Stomach (tissue), 9 donors: ENCODE data around the gene DNAJC6. TPM values are rescaled to one million over a fixed set of nuclear protein-coding genes. Genes with fewer than 3 reads are reported as not detected.
A peak's percentile ranks its signal among the peaks of the same experiment; 100 is the strongest.

Source experiments
- DNase-seq, 2 donors: peaks; one replicate each; pipeline versions ENCODE4 v3.0.0 to v3.0.0-alpha.2; 2013 to 2019
- H3K27ac ChIP-seq, 5 donors: fragments of 200-600 bp in 4 of 5; sonication (generic) in 4 of 5; one replicate each; pipeline ENCODE4 v1.5.1; 2013 to 2019; ENCODE audit warnings: mild to moderate bottlenecking in 1 of 5, moderate library complexity in 1 of 5
- H3K27me3 ChIP-seq, 3 donors: fragments of 200-600 bp; sonication (generic); one replicate each; pipeline ENCODE4 v1.5.1; 2017 to 2019; ENCODE audit warnings: mixed run types in 1 of 3
- H3K36me3 ChIP-seq, 4 donors: fragments of 200-600 bp; sonication (generic); 1 replicate in 3 of 4; 2 replicates in 1 of 4; pipeline ENCODE4 v1.5.1; 2016 to 2019
- H3K4me1 ChIP-seq, 4 donors: fragments of 200-600 bp; sonication (generic); one replicate each; pipeline ENCODE4 v1.5.1; 2016 to 2019
- H3K4me3 ChIP-seq, 4 donors: fragments of 200-600 bp; sonication (generic) in 3 of 4; one replicate each; pipeline ENCODE4 v1.5.1; 2016 to 2019; ENCODE audit warnings: mild to moderate bottlenecking in 1 of 4
- H3K9me3 ChIP-seq, 4 donors: fragments of 200-600 bp; sonication (generic); one replicate each; pipeline ENCODE4 v1.5.1; 2016 to 2019
- CTCF ChIP-seq, 7 experiments: fragments of 450-650 bp in 4 of 7; fragments of 200-600 bp in 3 of 7; sonication (generic) in 3 of 7; IDR thresholded peaks; one replicate each; pipeline ENCODE4 v1.5.1; 2016 to 2019; ENCODE audit warnings: antibody characterized with exemption in 7 of 7, control low read depth in 2 of 7, mild to moderate bottlenecking in 1 of 7
- EP300 ChIP-seq: sonication (generic); formaldehyde crosslinking; IDR thresholded peaks from one replicate; pipeline ENCODE4 v1.6.1; 2017; ENCODE audit warnings: antibody characterized with exemption
- POLR2A ChIP-seq, 4 donors: fragments of 450-650 bp; IDR thresholded peaks; one replicate each; pipeline ENCODE4 v1.6.1; 2016; ENCODE audit warnings: antibody characterized with exemption in 4 of 4, control low read depth in 2 of 4, mild to moderate bottlenecking in 1 of 4, moderate library complexity in 1 of 4
- POLR2AphosphoS5 ChIP-seq, 3 donors: sonication (generic); formaldehyde crosslinking; IDR thresholded peaks; one replicate each; pipeline ENCODE4 v1.6.1; 2016; ENCODE audit warnings: antibody characterized with exemption in 3 of 3
- WGBS, 5 donors: extraction: QIAGEN DNeasy Blood & Tissue Kit in 3 of 5; methylation state at CpG; one replicate each; pipeline versions ENCODE4 v1.1.5 to v1.1.7; 2013 to 2018; 5-methylcytosine and 5-hydroxymethylcytosine counted together
- intact Hi-C: fragments of 100-400 bp; cut with DNase I; formaldehyde crosslinking; loops from one replicate; pipeline ENCODE4 v1.15.1; 2023; ENCODE audit warnings: low total_unique reads
- polyA plus RNA-seq, 3 donors: library from polyadenylated mRNA; stranded (reverse); fragments of 200-250 nt; gene quantifications; one replicate each; pipeline ENCODE4 v1.2.3, GENCODE V29; 2013
- total RNA-seq, 5 donors: library from RNA; depleted of rRNA; stranded (reverse); fragments of >200 nt; gene quantifications; one replicate each; pipeline versions ENCODE4 v1.1.0 to v1.2.3, GENCODE V29; 2014 to 2016
- donor health status: healthy with polysubstance abuse.
- donor health status: Bipolar disorder and iron deficiency.
- donor health status: healthy.

DNAJC6 gene
- total and polyA plus RNA-seq, 8 donors: under 0.01 to 7.5 (median 0.68) TPM; not detected in 1

GRCh38 chr1:65264197-65264929, 45.0 kb upstream of the DNAJC6 start:
- WGBS, 5 donors: 17 to 23% (median 22%) methylated on average over 15 of the region's 15 CpGs

GRCh38 chr1:65265296-65265650, 44.1 kb upstream of the DNAJC6 start:
- Histone ChIP-seq H3K4me3 (peak overlapping the region; percentile 56 to 70 (median 62)), H3K27me3 (peaks cover 0 to 8% (median 6%) of the 10 kb centered on the region in 3 donors), H3K27ac (peak overlapping the region in 2 of 5 donors; percentile 62 to 64), H3K9me3 (no peaks in the 10 kb centered on the region), H3K4me1 (peaks cover 7 to 23% (median 18%) of the 10 kb centered on the region in 4 donors), H3K36me3 (no peaks in the 10 kb centered on the region)
- intact Hi-C loops: no loop called here
- no peak for DNase-seq
- 9 to 25% (median 16%) methylated on average over 7 of the region's 7 CpGs for WGBS, 5 donors
- TF ChIP-seq CTCF (IDR thresholded peaks at IDR 0.05) (no peak), POLR2A (IDR thresholded peaks at IDR 0.05) (no peak), EP300 (no peak), POLR2AphosphoS5 (IDR thresholded peaks at IDR 0.05) (no peak)

More at GRCh38 chr1:65264197-65264929, 45.0 kb upstream of the DNAJC6 start:
- DNase-seq: peak in 1 of 2 donors; percentile 70
- TF ChIP-seq POLR2AphosphoS5 (IDR thresholded peaks at IDR 0.05) (no peak), EP300 (no peak), POLR2A (IDR thresholded peaks at IDR 0.05) (no peak), CTCF (IDR thresholded peaks at IDR 0.05) (no peak)
- no peaks in the 10 kb centered on the region for H3K9me3 ChIP-seq
- H3K36me3 ChIP-seq: no peaks in the 10 kb centered on the region
- intact Hi-C loops: no loop called here
- H3K27me3 ChIP-seq: peaks cover 0 to 8% (median 6%) of the 10 kb centered on the region in 3 donors
- H3K27ac ChIP-seq: no peak overlapping the region
- H3K4me3 ChIP-seq: peak overlapping the region; percentile 12 to 70 (median 26)
- H3K4me1 ChIP-seq: peaks cover 7 to 23% (median 18%) of the 10 kb centered on the region in 4 donors

GRCh38 chr1:65265651-65266351, 43.5 kb upstream of the DNAJC6 start:
- intact Hi-C loops: no loop called here
- WGBS, 5 donors: 2 to 4% (median 3%) methylated on average over 20 to 59 of the region's 59 CpGs
- TF ChIP-seq CTCF (IDR thresholded peaks at IDR 0.05): peak in 3 of 7 experiments; percentile 10 to 14 (median 12)
- no peak for TF ChIP-seq POLR2A (IDR thresholded peaks at IDR 0.05)
- peak in 1 of 3 donors; percentile 35 for TF ChIP-seq POLR2AphosphoS5 (IDR thresholded peaks at IDR 0.05)
- TF ChIP-seq EP300: no peak
- peaks cover 7 to 23% (median 18%) of the 10 kb centered on the region in 4 donors for H3K4me1 ChIP-seq
- peaks cover 0 to 8% (median 6%) of the 10 kb centered on the region in 3 donors for H3K27me3 ChIP-seq
- no peaks in the 10 kb centered on the region for H3K9me3 ChIP-seq
- peak overlapping the region; percentile 56 to 70 (median 62) for H3K4me3 ChIP-seq
- no peaks in the 10 kb centered on the region for H3K36me3 ChIP-seq
- DNase-seq: peak; percentile 53 to 80
- H3K27ac ChIP-seq: peak overlapping the region; percentile 30 to 64 (median 41)

GRCh38 chr1:65266476-65266875, 42.9 kb upstream of the DNAJC6 start:
- TF ChIP-seq CTCF (IDR thresholded peaks at IDR 0.05): no peak
- TF ChIP-seq EP300: no peak
- no peak for TF ChIP-seq POLR2A (IDR thresholded peaks at IDR 0.05)
- no peak for TF ChIP-seq POLR2AphosphoS5 (IDR thresholded peaks at IDR 0.05)
- H3K27ac ChIP-seq: peak overlapping the region in 1 of 5 donors; percentile 62
- peaks cover 0 to 8% (median 6%) of the 10 kb centered on the region in 3 donors for H3K27me3 ChIP-seq
- intact Hi-C loops: no loop called here
- no peaks in the 10 kb centered on the region for H3K36me3 ChIP-seq
- H3K4me3 ChIP-seq: peak overlapping the region in 3 of 4 donors; percentile 57 to 70 (median 66)
- WGBS, 5 donors: 15 to 32% (median 24%) methylated on average over 1 of the region's 1 CpG
- no peaks in the 10 kb centered on the region for H3K9me3 ChIP-seq
- no peak for DNase-seq
- H3K4me1 ChIP-seq: peaks cover 7 to 23% (median 18%) of the 10 kb centered on the region in 4 donors
